ENCODE data around the gene OSGIN1.

GRCh38 chr16:84004442-84004841 is 51.4 kb downstream of the OSGIN1 start:
- no peak for TF ChIP-seq CTCF (IDR thresholded peaks at IDR 0.05)
- no peak for TF ChIP-seq POLR2A (IDR thresholded peaks at IDR 0.05)

All from body of pancreas (tissue), 4 donors.